ENCODE data around the gene PIEZO1. TPM values are rescaled to one million over a fixed set of nuclear protein-coding genes. Genes with fewer than 3 reads are reported as not detected.
"Not testable (repeated sequence)": the region's sequence is repeated elsewhere in the genome, so short reads cannot be mapped to it uniquely, and the experiment has no call there.

PIEZO1 gene
- polyA plus RNA-seq, 1 of the 3 experiments (the other 2 are of a cell fraction) = 184 TPM

DNA sequence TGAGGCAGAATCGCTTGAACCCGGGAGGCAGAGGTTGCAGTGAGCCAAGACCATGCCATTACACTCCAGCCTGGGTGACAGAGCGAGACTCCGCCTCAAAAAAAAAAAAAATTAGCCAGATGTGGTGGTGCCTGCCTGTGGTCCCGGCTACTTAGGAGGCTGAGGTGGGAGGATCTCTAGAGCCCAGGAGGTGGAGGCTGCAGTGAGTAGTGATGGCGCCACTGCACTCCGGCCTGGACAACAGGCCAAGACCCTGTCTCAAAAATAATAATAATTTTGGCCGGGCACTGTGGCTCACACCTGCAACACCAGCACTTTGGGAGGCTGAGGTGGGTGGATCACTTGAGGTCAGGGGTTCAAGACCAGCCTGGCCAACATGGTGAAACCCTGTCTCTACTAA lies 3.7 kb upstream of the PIEZO1 start:
- H2AFZ ChIP-seq (ENCODE audit: low read depth); H3K4me1 ChIP-seq (ENCODE audit: control insufficient read depth in 1 of 2, insufficient read depth in 2 of 2, low read depth in 1 of 2, low read length in 1 of 2); H3K9ac ChIP-seq; H3K36me3 ChIP-seq (replicated peaks in 1 of 2; ENCODE audit: control insufficient read depth in 1 of 2, insufficient read depth in 2 of 2, low read length in 1 of 2); DNase-seq; H3K4me2 ChIP-seq; H3F3A ChIP-seq (replicated peaks; ENCODE audit: insufficient read depth); POLR2A ChIA-PET; H3K9me3 ChIP-seq; H3K27me3 ChIP-seq (ENCODE audit: insufficient read depth); H3K27ac ChIP-seq (ENCODE audit: low read depth in 2 of 2, low read length in 1 of 2); H3K4me3 ChIP-seq (ENCODE audit: low read depth in 2 of 2, low read length in 1 of 2); H4K20me1 ChIP-seq (ENCODE audit: insufficient read depth); H3K9me2 ChIP-seq: not testable (repeated sequence)
- CTCF ChIA-PET = interaction anchor here (1.4 kb wide), 1 partner anchor 35 kb away, joined by 3 read pairs; no protein-coding TSS in a partner anchor
- WGBS (ENCODE audit: low lambda C conversion rate) = 83% methylated on average over 7 of the region's 8 CpGs
- H3K79me2 ChIP-seq (ENCODE audit: insufficient read depth) = peaks cover 15% of the 10 kb centered on the region

DNA sequence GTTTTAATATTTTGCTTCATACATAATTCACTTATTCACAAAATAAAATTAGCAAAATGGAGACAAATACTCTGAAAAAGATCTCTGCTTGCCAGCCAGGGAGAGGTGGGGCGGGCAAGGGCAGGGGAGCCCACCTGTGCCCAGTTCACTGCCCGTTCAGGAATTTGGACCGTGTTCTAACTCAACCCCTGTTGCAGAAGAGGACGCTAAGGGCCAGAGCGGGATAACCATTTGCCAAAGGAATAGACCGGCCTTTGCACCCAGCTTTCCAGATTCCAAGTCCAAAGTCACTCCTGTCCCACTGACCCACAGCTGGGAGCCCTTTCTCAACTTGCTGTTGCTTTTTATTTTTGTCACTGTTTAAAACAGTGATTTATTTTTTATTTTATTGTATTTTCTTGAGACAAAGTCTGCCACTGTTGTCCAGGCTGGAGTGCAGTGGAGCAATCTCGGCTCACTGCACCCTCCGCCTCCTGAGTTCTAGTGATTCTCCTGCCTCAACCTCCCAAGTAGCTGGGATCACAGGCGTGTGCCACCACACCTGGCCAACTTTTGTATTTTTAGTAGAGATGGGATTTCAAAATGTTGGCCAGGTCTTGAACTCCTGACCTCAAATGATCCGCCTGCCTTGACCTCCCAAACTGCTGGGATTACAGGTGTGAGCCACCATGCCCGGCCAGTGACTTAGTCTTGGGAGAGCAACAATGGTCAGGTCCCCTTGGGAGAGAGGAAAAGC lies 2.7 kb upstream of the PIEZO1 start:
- Histone ChIP-seq H3K4me1 (ENCODE audit: control insufficient read depth in 1 of 2, insufficient read depth in 2 of 2, low read depth in 1 of 2, low read length in 1 of 2) (peaks cover 0 to 12% of the 10 kb centered on the region in 2 experiments; a peak in 3 of 4 replicates), H3K9me3 (no peaks in the 10 kb centered on the region), H3K4me2 (no peak overlapping the region), H3K9ac (no peak overlapping the region), H3K9me2 (no peaks in the 10 kb centered on the region), H4K20me1 (ENCODE audit: insufficient read depth) (peaks cover 12% of the 10 kb centered on the region), H3K79me2 (ENCODE audit: insufficient read depth) (peaks cover 25% of the 10 kb centered on the region), H3F3A (replicated peaks; ENCODE audit: insufficient read depth) (peaks cover 19% of the 10 kb centered on the region), H3K36me3 (replicated peaks in 1 of 2; ENCODE audit: control insufficient read depth in 1 of 2, insufficient read depth in 2 of 2, low read length in 1 of 2) (no peaks in the 10 kb centered on the region), H3K27ac (ENCODE audit: low read depth in 2 of 2, low read length in 1 of 2) (no peak overlapping the region), H3K4me3 (ENCODE audit: low read depth in 2 of 2, low read length in 1 of 2) (no peak overlapping the region), H3K27me3 (ENCODE audit: insufficient read depth) (no peaks in the 10 kb centered on the region), H2AFZ (ENCODE audit: low read depth) (no peak overlapping the region)
- ChIA-PET POLR2A (interaction anchor here (1.0 kb wide), 1 partner anchor 62 kb away, joined by 3 read pairs; no protein-coding TSS in a partner anchor), CTCF (interaction anchor here (1.0 to 4.1 kb wide), 5 partner anchors 13 to 428 kb away, joined by 3 to 31 read pairs (median 3); no protein-coding TSS in a partner anchor)
- TF ChIP-seq, protein P1, sequence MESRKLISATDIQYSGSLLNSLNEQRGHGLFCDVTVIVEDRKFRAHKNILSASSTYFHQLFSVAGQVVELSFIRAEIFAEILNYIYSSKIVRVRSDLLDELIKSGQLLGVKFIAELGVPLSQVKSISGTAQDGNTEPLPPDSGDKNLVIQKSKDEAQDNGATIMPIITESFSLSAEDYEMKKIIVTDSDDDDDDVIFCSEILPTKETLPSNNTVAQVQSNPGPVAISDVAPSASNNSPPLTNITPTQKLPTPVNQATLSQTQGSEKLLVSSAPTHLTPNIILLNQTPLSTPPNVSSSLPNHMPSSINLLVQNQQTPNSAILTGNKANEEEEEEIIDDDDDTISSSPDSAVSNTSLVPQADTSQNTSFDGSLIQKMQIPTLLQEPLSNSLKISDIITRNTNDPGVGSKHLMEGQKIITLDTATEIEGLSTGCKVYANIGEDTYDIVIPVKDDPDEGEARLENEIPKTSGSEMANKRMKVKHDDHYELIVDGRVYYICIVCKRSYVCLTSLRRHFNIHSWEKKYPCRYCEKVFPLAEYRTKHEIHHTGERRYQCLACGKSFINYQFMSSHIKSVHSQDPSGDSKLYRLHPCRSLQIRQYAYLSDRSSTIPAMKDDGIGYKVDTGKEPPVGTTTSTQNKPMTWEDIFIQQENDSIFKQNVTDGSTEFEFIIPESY (IDR thresholded peaks at IDR 0.05; ENCODE audit: borderline replicate concordance, low read depth) = no peak
- TF ChIP-seq SMC3 (IDR thresholded peaks at IDR 0.05; ENCODE audit: low read depth, low read length) = no peak
- TF ChIP-seq GABPA (IDR thresholded peaks at IDR 0.05; ENCODE audit: low read depth) = no peak
- TF ChIP-seq POLR2AphosphoS5 (IDR thresholded peaks at IDR 0.05; ENCODE audit: low read depth, low read length) = no peak
- no peak for TF ChIP-seq EP300 (IDR thresholded peaks at IDR 0.05; ENCODE audit: borderline replicate concordance in 1 of 2, low read depth in 1 of 2, low read length in 1 of 2)
- TF ChIP-seq, protein P2, sequence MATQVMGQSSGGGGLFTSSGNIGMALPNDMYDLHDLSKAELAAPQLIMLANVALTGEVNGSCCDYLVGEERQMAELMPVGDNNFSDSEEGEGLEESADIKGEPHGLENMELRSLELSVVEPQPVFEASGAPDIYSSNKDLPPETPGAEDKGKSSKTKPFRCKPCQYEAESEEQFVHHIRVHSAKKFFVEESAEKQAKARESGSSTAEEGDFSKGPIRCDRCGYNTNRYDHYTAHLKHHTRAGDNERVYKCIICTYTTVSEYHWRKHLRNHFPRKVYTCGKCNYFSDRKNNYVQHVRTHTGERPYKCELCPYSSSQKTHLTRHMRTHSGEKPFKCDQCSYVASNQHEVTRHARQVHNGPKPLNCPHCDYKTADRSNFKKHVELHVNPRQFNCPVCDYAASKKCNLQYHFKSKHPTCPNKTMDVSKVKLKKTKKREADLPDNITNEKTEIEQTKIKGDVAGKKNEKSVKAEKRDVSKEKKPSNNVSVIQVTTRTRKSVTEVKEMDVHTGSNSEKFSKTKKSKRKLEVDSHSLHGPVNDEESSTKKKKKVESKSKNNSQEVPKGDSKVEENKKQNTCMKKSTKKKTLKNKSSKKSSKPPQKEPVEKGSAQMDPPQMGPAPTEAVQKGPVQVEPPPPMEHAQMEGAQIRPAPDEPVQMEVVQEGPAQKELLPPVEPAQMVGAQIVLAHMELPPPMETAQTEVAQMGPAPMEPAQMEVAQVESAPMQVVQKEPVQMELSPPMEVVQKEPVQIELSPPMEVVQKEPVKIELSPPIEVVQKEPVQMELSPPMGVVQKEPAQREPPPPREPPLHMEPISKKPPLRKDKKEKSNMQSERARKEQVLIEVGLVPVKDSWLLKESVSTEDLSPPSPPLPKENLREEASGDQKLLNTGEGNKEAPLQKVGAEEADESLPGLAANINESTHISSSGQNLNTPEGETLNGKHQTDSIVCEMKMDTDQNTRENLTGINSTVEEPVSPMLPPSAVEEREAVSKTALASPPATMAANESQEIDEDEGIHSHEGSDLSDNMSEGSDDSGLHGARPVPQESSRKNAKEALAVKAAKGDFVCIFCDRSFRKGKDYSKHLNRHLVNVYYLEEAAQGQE (IDR thresholded peaks at IDR 0.05; ENCODE audit: low read depth, low read length) = no peak
- no peak for TF ChIP-seq GATA2 (CRISPR knock-in tag; IDR thresholded peaks at IDR 0.05)
- TF ChIP-seq, protein P3, sequence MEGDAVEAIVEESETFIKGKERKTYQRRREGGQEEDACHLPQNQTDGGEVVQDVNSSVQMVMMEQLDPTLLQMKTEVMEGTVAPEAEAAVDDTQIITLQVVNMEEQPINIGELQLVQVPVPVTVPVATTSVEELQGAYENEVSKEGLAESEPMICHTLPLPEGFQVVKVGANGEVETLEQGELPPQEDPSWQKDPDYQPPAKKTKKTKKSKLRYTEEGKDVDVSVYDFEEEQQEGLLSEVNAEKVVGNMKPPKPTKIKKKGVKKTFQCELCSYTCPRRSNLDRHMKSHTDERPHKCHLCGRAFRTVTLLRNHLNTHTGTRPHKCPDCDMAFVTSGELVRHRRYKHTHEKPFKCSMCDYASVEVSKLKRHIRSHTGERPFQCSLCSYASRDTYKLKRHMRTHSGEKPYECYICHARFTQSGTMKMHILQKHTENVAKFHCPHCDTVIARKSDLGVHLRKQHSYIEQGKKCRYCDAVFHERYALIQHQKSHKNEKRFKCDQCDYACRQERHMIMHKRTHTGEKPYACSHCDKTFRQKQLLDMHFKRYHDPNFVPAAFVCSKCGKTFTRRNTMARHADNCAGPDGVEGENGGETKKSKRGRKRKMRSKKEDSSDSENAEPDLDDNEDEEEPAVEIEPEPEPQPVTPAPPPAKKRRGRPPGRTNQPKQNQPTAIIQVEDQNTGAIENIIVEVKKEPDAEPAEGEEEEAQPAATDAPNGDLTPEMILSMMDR (IDR thresholded peaks at IDR 0.05) = no peak
- TF ChIP-seq SIN3A (IDR thresholded peaks at IDR 0.05; ENCODE audit: borderline replicate concordance, low read depth, low read length) = no peak
- TF ChIP-seq FOXJ3 (CRISPR knock-in tag; IDR thresholded peaks at IDR 0.05) = no peak
- TF ChIP-seq FOXM1 (IDR thresholded peaks at IDR 0.05; ENCODE audit: low read depth) = no peak
- no peak for TF ChIP-seq CHD2 (IDR thresholded peaks at IDR 0.05; ENCODE audit: low read length, partially characterized antibody)
- TF ChIP-seq, protein P4, sequence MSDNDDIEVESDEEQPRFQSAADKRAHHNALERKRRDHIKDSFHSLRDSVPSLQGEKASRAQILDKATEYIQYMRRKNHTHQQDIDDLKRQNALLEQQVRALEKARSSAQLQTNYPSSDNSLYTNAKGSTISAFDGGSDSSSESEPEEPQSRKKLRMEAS (IDR thresholded peaks at IDR 0.05; ENCODE audit: low read depth) = no peak
- WGBS (ENCODE audit: low lambda C conversion rate) = 72% methylated on average over 11 of the region's 11 CpGs
- no peak for DNase-seq

Data from SK-N-SH (cell line).